ENCODE data around the gene PARD6B. TPM values are rescaled to one million over a fixed set of nuclear protein-coding genes. Genes with fewer than 3 reads are reported as not detected.

The PARD6B gene
- total and polyA plus RNA-seq, 2 of the 13 experiments (the other 11 are each of a cell fraction or from before 2014, with no cell fraction given) = 6.9 to 22.2 TPM

- TF ChIP-seq BCL6 (CRISPR knock-in tag; IDR thresholded peaks at IDR 0.05) = peak; percentile 84
- TF ChIP-seq ZBTB38 (CRISPR knock-in tag; IDR thresholded peaks at IDR 0.05) = no peak
- TF ChIP-seq GFI1 (CRISPR knock-in tag; IDR thresholded peaks at IDR 0.05; ENCODE audit: borderline replicate concordance) = peak; percentile 95
- TF ChIP-seq PRDM15 (CRISPR knock-in tag; IDR thresholded peaks at IDR 0.05) = 0 out of 2 replicates have a peak, but pooled peaks have one; percentile 35
- TF ChIP-seq GMEB2 (CRISPR knock-in tag; IDR thresholded peaks at IDR 0.05; ENCODE audit: low read depth) = no peak
- no peak for TF ChIP-seq ZNF841 (CRISPR knock-in tag; IDR thresholded peaks at IDR 0.05; ENCODE audit: borderline replicate concordance)
- no peak for TF ChIP-seq ZFP41 (CRISPR knock-in tag; IDR thresholded peaks at IDR 0.05; ENCODE audit: borderline replicate concordance)
- no peak for TF ChIP-seq ZNF788 (CRISPR knock-in tag; IDR thresholded peaks at IDR 0.05; ENCODE audit: borderline replicate concordance)
- peak; percentile 57; the same call in 1 of the 2 replicates for TF ChIP-seq YEATS4 (CRISPR knock-in tag; IDR thresholded peaks at IDR 0.05; ENCODE audit: borderline replicate concordance)
- TF ChIP-seq TBX3 (IDR thresholded peaks at IDR 0.05; ENCODE audit: borderline replicate concordance) = peak; percentile 94
- no peak for TF ChIP-seq PLRG1 (conservative IDR thresholded peaks at IDR 0.05)
- no peak for TF ChIP-seq ZNF251 (CRISPR knock-in tag; IDR thresholded peaks at IDR 0.05)
- no peak; the same call in 1 of the 2 replicates for TF ChIP-seq ZNF800 (CRISPR knock-in tag; IDR thresholded peaks at IDR 0.05)
- no peak for TF ChIP-seq IKZF4 (CRISPR knock-in tag; IDR thresholded peaks at IDR 0.05; ENCODE audit: borderline replicate concordance, low read depth, not compliant biosample characterization)
- no peak for TF ChIP-seq ZNF574 (CRISPR knock-in tag; IDR thresholded peaks at IDR 0.05)
- no peak for TF ChIP-seq ZNF225 (CRISPR knock-in tag; IDR thresholded peaks at IDR 0.05)
- TF ChIP-seq ZNF605 (CRISPR knock-in tag; IDR thresholded peaks at IDR 0.05) = no peak
- no peak for TF ChIP-seq SIX4 (CRISPR knock-in tag; IDR thresholded peaks at IDR 0.05)
- no peak for TF ChIP-seq PCBP1 (IDR thresholded peaks at IDR 0.05; ENCODE audit: borderline replicate concordance, low read depth, low read length)
These were observed 15.0 kb downstream of the PARD6B start (continued) for GRCh38 chr20:50746138-50746940.

Data from HepG2 (cell line).